ENCODE data around the gene CDCA4.

- TF ChIP-seq CTCF (IDR thresholded peaks at IDR 0.05) = no peak
- no peak for TF ChIP-seq POLR2AphosphoS5 (IDR thresholded peaks at IDR 0.05)
Measured at GRCh38 chr14:105015905-105016304, 5.0 kb downstream of the CDCA4 start.
